ENCODE data around the gene TRPM7. TPM values are rescaled to one million over a fixed set of nuclear protein-coding genes. Genes with fewer than 3 reads are reported as not detected.

TRPM7 gene, protein sequence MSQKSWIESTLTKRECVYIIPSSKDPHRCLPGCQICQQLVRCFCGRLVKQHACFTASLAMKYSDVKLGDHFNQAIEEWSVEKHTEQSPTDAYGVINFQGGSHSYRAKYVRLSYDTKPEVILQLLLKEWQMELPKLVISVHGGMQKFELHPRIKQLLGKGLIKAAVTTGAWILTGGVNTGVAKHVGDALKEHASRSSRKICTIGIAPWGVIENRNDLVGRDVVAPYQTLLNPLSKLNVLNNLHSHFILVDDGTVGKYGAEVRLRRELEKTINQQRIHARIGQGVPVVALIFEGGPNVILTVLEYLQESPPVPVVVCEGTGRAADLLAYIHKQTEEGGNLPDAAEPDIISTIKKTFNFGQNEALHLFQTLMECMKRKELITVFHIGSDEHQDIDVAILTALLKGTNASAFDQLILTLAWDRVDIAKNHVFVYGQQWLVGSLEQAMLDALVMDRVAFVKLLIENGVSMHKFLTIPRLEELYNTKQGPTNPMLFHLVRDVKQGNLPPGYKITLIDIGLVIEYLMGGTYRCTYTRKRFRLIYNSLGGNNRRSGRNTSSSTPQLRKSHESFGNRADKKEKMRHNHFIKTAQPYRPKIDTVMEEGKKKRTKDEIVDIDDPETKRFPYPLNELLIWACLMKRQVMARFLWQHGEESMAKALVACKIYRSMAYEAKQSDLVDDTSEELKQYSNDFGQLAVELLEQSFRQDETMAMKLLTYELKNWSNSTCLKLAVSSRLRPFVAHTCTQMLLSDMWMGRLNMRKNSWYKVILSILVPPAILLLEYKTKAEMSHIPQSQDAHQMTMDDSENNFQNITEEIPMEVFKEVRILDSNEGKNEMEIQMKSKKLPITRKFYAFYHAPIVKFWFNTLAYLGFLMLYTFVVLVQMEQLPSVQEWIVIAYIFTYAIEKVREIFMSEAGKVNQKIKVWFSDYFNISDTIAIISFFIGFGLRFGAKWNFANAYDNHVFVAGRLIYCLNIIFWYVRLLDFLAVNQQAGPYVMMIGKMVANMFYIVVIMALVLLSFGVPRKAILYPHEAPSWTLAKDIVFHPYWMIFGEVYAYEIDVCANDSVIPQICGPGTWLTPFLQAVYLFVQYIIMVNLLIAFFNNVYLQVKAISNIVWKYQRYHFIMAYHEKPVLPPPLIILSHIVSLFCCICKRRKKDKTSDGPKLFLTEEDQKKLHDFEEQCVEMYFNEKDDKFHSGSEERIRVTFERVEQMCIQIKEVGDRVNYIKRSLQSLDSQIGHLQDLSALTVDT (N-terminal part only)
- total RNA-seq = 10 to 100 TPM; 38.9 to 49.1 (median 43.9) TPM
- total RNA-seq (2013) = 66.4 TPM
- total RNA-seq = 98.4 to 412 (median 217) reads per million in 29 experiments

DNA sequence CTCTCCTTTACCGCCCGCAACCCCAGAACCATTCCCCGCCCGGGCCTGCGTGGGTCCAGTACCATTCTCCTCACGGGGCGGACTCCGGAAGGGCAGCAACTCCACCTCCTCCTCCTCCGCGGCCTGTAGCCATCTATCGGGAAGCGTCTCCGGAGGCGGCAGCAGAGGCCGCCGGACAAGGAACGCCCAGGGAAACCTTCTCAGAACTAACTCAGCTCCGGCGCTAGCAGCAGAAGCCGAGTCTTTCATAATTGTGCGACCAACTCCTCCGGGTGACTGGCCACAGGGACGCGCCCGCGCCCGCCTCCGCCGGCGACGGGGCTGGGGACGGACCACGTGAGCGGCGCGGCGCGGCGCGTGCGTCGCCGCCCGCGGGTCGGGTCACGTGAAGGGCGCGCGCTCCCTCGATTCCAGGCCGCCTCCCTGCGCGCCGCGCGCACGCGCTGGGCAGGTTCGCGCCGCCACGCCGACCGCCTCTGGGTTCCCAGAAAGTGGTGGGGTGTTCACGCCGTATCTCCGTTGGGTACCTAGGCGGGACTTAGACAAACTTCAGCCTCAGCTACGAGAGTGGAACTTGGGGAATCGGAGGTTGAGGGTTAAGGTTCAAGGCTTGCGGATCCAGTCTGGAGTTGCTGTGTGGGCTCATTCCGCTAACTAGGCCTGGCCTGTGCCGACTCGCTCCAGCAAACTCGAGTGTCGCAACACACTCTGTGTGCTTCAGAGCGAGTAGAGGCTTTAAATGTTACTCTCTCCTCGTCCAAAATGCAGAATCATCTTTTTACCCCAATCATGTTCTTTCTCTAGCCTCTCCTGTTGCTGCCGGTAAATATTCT, at the start of gene TRPM7:
TRPM7 (minus strand) TSS at position 329 of the 833 bp plus-strand sequence; CDS start at position 65, 264 bp downstream.
- peak within 1 kb of the TSS; percentile 89 to 97 for H3K4me3 ChIP-seq (ENCODE audit: control insufficient read depth in 1 of 2, extremely low read depth in 1 of 2, low read length in 1 of 2)
- peak within 1 kb of the TSS; percentile 95 to 96 for H3K27ac Mint-ChIP-seq
- H3K36me3 Mint-ChIP-seq = peaks cover 7% of the 10 kb centered on the region
- 0% methylated on average over 72 of the region's 80 CpGs for WGBS (ENCODE audit: insufficient coverage)
- H3K36me3 ChIP-seq (ENCODE audit: control insufficient read depth in 2 of 2, extremely low read depth in 1 of 2, insufficient read depth in 1 of 2, low read length in 1 of 2) = peaks cover 0 to 3% of the 10 kb centered on the region in 2 donors
- DNase-seq = peak; percentile 76 to 95 (median 86)
- peak; percentile 84 to 92 (median 91) for ATAC-seq (replicated peaks in 1 of 4)
- no peaks in the 10 kb centered on the region for H3K27me3 ChIP-seq (replicated peaks in 1 of 2; ENCODE audit: control insufficient read depth in 2 of 2, extremely low read depth in 1 of 2, insufficient read depth in 2 of 2, low read length in 1 of 2)
- ChIA-PET CTCF (no interaction called here), POLR2A (interaction anchor here (0.7 to 1.0 kb wide), 2 partner anchors 12 to 221 kb away, joined by 3 to 4 read pairs; no protein-coding TSS in a partner anchor)
- H3K4me1 ChIP-seq (ENCODE audit: control insufficient read depth in 1 of 2, extremely low read depth in 1 of 2, insufficient read depth in 2 of 2, low read length in 2 of 2) = peaks cover 10 to 23% of the 10 kb centered on the region in 2 experiments
- peak within 1 kb of the TSS; percentile 93 for H3K27ac ChIP-seq (ENCODE audit: low read length)
- no peaks in the 10 kb centered on the region for H3K9me3 Mint-ChIP-seq
- no peaks in the 10 kb centered on the region for H3K27me3 Mint-ChIP-seq
- peaks cover 53 to 59% (median 54%) of the 10 kb centered on the region in 3 donors for H3K4me1 Mint-ChIP-seq
- peak within 1 kb of the TSS; percentile 97 to 98 (median 97) for H3K4me3 Mint-ChIP-seq
- no peaks in the 10 kb centered on the region for H3K9me3 ChIP-seq

DNA sequence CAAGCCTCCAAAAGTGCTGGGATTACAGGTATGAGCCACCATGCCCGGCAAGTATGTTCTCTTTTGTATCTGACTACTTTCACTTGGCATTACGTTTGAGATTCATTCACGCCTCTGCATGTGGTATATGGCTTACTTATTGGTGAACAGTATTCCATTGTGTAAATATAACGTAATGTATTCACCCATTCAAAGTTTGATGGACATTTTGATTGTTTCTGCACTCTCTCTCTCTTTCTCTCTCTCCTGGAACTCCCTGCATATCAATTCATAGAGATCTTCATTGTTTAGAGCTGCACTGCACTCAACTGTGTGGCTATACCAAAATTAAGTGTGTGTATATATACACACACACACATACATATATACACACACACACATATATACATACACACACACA, 48.6 kb upstream of the TRPM7 start:
- Mint-ChIP-seq H3K36me3 (peaks cover 49% of the 10 kb centered on the region), H3K4me3 (no peak overlapping the region), H3K27me3 (no peaks in the 10 kb centered on the region), H3K9me3 (no peaks in the 10 kb centered on the region), H3K27ac (no peak overlapping the region), H3K4me1 (no peaks in the 10 kb centered on the region)
- DNase-seq = no peak
- WGBS (ENCODE audit: insufficient coverage) = no CpG with 5 or more reads among the region's 4 CpGs
- H3K36me3 ChIP-seq (ENCODE audit: control insufficient read depth in 2 of 2, extremely low read depth in 1 of 2, insufficient read depth in 1 of 2, low read length in 1 of 2) = peaks cover 0 to 50% of the 10 kb centered on the region in 2 donors
- H3K9me3 ChIP-seq = no peaks in the 10 kb centered on the region
- H3K27me3 ChIP-seq (replicated peaks in 1 of 2; ENCODE audit: control insufficient read depth in 2 of 2, extremely low read depth in 1 of 2, insufficient read depth in 2 of 2, low read length in 1 of 2) = no peaks in the 10 kb centered on the region
- no peaks in the 10 kb centered on the region for H3K4me1 ChIP-seq (ENCODE audit: control insufficient read depth in 1 of 2, extremely low read depth in 1 of 2, insufficient read depth in 2 of 2, low read length in 2 of 2)
- ChIA-PET CTCF (no interaction called here), POLR2A (no interaction called here)
- no peak overlapping the region for H3K4me3 ChIP-seq (ENCODE audit: control insufficient read depth in 1 of 2, extremely low read depth in 1 of 2, low read length in 1 of 2)
- no peak for ATAC-seq (replicated peaks in 1 of 4)
- H3K27ac ChIP-seq (ENCODE audit: low read length) = no peak overlapping the region

DNA sequence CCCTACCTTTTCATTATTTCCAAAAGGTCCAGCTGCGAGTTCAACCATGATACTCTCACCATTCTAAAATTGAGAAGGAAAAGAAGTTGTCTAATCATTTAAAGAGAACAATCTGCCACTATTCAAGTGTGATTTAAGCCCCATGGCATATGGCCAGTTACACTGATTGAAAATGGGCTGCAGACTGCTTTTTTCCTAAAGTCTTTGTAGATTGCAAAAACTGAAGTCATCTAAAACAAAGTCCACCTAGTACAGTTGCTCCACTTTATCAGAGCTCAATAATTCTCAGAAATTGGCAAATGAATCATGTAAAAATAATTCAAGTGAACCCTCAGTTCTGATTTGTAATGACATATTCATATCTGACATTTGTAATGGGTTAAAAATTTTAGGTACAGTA, 39.7 kb upstream of the TRPM7 start:
- no peaks in the 10 kb centered on the region for H3K27me3 ChIP-seq (replicated peaks in 1 of 2; ENCODE audit: control insufficient read depth in 2 of 2, extremely low read depth in 1 of 2, insufficient read depth in 2 of 2, low read length in 1 of 2)
- H3K4me1 ChIP-seq (ENCODE audit: control insufficient read depth in 1 of 2, extremely low read depth in 1 of 2, insufficient read depth in 2 of 2, low read length in 2 of 2) = no peaks in the 10 kb centered on the region
- H3K27me3 Mint-ChIP-seq = no peaks in the 10 kb centered on the region
- peaks cover 44% of the 10 kb centered on the region for H3K36me3 Mint-ChIP-seq
- POLR2A ChIA-PET = interaction anchor here in 1 of 2 donors (0.5 kb wide), 1 partner anchor 9 kb away, joined by 7 read pairs; no protein-coding TSS in a partner anchor
- no peak for DNase-seq
- H3K9me3 Mint-ChIP-seq = no peaks in the 10 kb centered on the region
- H3K9me3 ChIP-seq = no peaks in the 10 kb centered on the region
- H3K27ac ChIP-seq (ENCODE audit: low read length) = no peak overlapping the region
- no CpG with 5 or more reads among the region's 1 CpG for WGBS (ENCODE audit: insufficient coverage)
- no peak for ATAC-seq (replicated peaks in 1 of 4)
- peaks cover 0 to 42% of the 10 kb centered on the region in 2 donors for H3K36me3 ChIP-seq (ENCODE audit: control insufficient read depth in 2 of 2, extremely low read depth in 1 of 2, insufficient read depth in 1 of 2, low read length in 1 of 2)
- no peaks in the 10 kb centered on the region for H3K4me1 Mint-ChIP-seq
- CTCF ChIA-PET = interaction anchor here in 1 of 2 donors (0.5 to 0.6 kb wide), 2 partner anchors 119 to 930 kb away, joined by 3 read pairs; no protein-coding TSS in a partner anchor
- H3K4me3 ChIP-seq (ENCODE audit: control insufficient read depth in 1 of 2, extremely low read depth in 1 of 2, low read length in 1 of 2) = no peak overlapping the region
- H3K27ac Mint-ChIP-seq = no peak overlapping the region
- no peak overlapping the region for H3K4me3 Mint-ChIP-seq

DNA sequence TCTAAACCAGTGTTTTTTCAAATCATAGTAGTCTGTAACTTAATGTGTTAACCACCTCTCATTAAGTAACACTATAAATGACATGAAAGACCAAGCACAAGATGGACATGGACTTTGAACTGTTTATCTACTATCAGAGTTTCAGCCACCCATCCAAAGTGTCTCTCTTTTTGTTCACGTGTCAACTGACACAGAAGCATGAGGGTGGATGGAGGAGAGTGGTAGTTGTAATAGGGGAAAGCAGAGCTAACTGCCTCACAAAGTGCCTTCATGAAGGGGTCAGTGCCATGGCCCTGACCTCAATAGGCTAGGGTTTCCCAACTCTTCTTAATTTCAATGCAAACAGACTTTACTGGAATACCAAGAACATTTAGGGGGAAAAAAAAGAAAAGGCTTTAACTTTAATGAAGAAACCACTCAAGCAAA, 32.1 kb upstream of the TRPM7 start:
- H3K36me3 Mint-ChIP-seq = peaks cover 28% of the 10 kb centered on the region
- H3K9me3 ChIP-seq = no peaks in the 10 kb centered on the region
- POLR2A ChIA-PET = no interaction called here
- no CpG with 5 or more reads among the region's 1 CpG for WGBS (ENCODE audit: insufficient coverage)
- no peak for ATAC-seq (replicated peaks in 1 of 4)
- no peaks in the 10 kb centered on the region for H3K9me3 Mint-ChIP-seq
- H3K27ac ChIP-seq (ENCODE audit: low read length) = no peak overlapping the region
- no peaks in the 10 kb centered on the region for H3K4me1 Mint-ChIP-seq
- no peaks in the 10 kb centered on the region for H3K27me3 ChIP-seq (replicated peaks in 1 of 2; ENCODE audit: control insufficient read depth in 2 of 2, extremely low read depth in 1 of 2, insufficient read depth in 2 of 2, low read length in 1 of 2)
- CTCF ChIA-PET = no interaction called here
- peaks cover 4 to 42% of the 10 kb centered on the region in 2 donors for H3K36me3 ChIP-seq (ENCODE audit: control insufficient read depth in 2 of 2, extremely low read depth in 1 of 2, insufficient read depth in 1 of 2, low read length in 1 of 2)
- H3K4me1 ChIP-seq (ENCODE audit: control insufficient read depth in 1 of 2, extremely low read depth in 1 of 2, insufficient read depth in 2 of 2, low read length in 2 of 2) = no peaks in the 10 kb centered on the region
- no peak for DNase-seq
- H3K4me3 Mint-ChIP-seq = no peak overlapping the region
- peak overlapping the region; percentile 39 to 56 for H3K27ac Mint-ChIP-seq
- no peaks in the 10 kb centered on the region for H3K27me3 Mint-ChIP-seq
- H3K4me3 ChIP-seq (ENCODE audit: control insufficient read depth in 1 of 2, extremely low read depth in 1 of 2, low read length in 1 of 2) = no peak overlapping the region

DNA sequence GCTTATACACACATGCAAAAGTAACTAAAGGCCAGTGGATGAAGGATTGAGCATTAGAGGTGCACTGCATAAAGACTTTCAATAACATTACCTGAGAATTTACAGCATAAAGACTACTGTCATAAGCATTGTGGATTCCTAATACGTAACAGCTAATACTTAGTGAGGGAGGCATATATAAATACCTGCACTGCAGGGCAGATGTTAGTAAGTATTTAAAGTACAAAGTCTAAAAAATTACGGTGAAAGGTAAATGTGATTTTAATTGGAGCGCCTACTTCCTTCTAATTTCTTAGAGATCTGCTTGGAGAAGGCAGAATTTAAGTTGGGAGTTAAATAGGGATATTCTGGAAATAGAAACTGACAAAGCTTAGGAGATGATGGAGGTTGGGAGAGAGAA, 25.4 kb upstream of the TRPM7 start:
- Histone ChIP-seq H3K4me1 (ENCODE audit: control insufficient read depth in 1 of 2, extremely low read depth in 1 of 2, insufficient read depth in 2 of 2, low read length in 2 of 2) (no peaks in the 10 kb centered on the region), H3K27ac (ENCODE audit: low read length) (no peak overlapping the region), H3K36me3 (ENCODE audit: control insufficient read depth in 2 of 2, extremely low read depth in 1 of 2, insufficient read depth in 1 of 2, low read length in 1 of 2) (peaks cover 1 to 15% of the 10 kb centered on the region in 2 donors), H3K27me3 (replicated peaks in 1 of 2; ENCODE audit: control insufficient read depth in 2 of 2, extremely low read depth in 1 of 2, insufficient read depth in 2 of 2, low read length in 1 of 2) (no peaks in the 10 kb centered on the region), H3K4me3 (ENCODE audit: control insufficient read depth in 1 of 2, extremely low read depth in 1 of 2, low read length in 1 of 2) (no peak overlapping the region), H3K9me3 (no peaks in the 10 kb centered on the region)
- Mint-ChIP-seq H3K4me1 (no peaks in the 10 kb centered on the region), H3K9me3 (no peaks in the 10 kb centered on the region), H3K27me3 (no peaks in the 10 kb centered on the region), H3K27ac (no peak overlapping the region), H3K36me3 (peaks cover 19% of the 10 kb centered on the region), H3K4me3 (no peak overlapping the region)
- ATAC-seq (replicated peaks in 1 of 4) = no peak
- ChIA-PET POLR2A (no interaction called here), CTCF (interaction anchor here in 1 of 2 donors (0.6 kb wide), 1 partner anchor 251 kb away, joined by 8 read pairs; no protein-coding TSS in a partner anchor)
- 100% methylated on average over 2 of the region's 3 CpGs for WGBS (ENCODE audit: insufficient coverage)
- no peak for DNase-seq
